ENCODE data around the gene CHST11. TPM values are rescaled to one million over a fixed set of nuclear protein-coding genes. Genes with fewer than 3 reads are reported as not detected.

Gene CHST11
- total and polyA plus RNA-seq, 10 of the 15 experiments (the other 5 are each of a cell fraction or from before 2014, with no cell fraction given), result 1.9 to 38.1 (median 17.2) TPM

GRCh38 chr12:104536841-104537240 lies 80.1 kb downstream of the CHST11 start:
- H3K79me2 ChIP-seq (ENCODE audit: control insufficient read depth, insufficient read depth, low read length), result peaks cover 13% of the 10 kb centered on the region
- no peak overlapping the region for H2AFZ ChIP-seq (ENCODE audit: control insufficient read depth, low read depth, low read length)
- intact Hi-C loops (cut with micrococcal nuclease; ENCODE audit: unreplicated experiment) (no loop called here), in situ Hi-C loops (cut with MboI) (no loop called here)
- peak in 1 of 2 experiments; percentile 23; a peak in 1 of 4 replicates for TF ChIP-seq IKZF2 (IDR thresholded peaks at IDR 0.05)
- TF ChIP-seq IKZF1 (conservative IDR thresholded peaks at IDR 0.05), result 0 out of 2 replicates have a peak, but pooled peaks have one; percentile 27
- TF ChIP-seq MEF2B (IDR thresholded peaks at IDR 0.05; ENCODE audit: partially characterized antibody, poor library complexity, severe bottlenecking), result peak; percentile 45
- TF ChIP-seq BHLHE40 (IDR thresholded peaks at IDR 0.05; ENCODE audit: borderline replicate concordance in 1 of 2, low read depth in 2 of 2, low read length in 1 of 2), result peak in 1 of 2 experiments; percentile 53; a peak in 1 of 4 replicates
- TF ChIP-seq POLR2AphosphoS2 (IDR thresholded peaks at IDR 0.05; ENCODE audit: low read depth, low read length), result no peak
- CTCF ChIA-PET, result interaction anchor here (1.0 kb wide), 1 partner anchor 77 kb away, joined by 3 read pairs; no protein-coding TSS in a partner anchor
- RAD21 ChIA-PET (ENCODE audit: unreplicated experiment), result interaction anchor here (0.9 to 2.2 kb wide), 7 partner anchors 9 to 155 kb away, joined by 3 to 11 read pairs (median 4); partner anchors contain the start of gene CHST11
- no peak overlapping the region for H3K4me2 ChIP-seq (ENCODE audit: control insufficient read depth, insufficient read depth)
- H3K4me3 ChIP-seq, result no peak overlapping the region
- POLR2A ChIA-PET, result interaction anchor here (0.6 to 1.0 kb wide), 5 partner anchors 8 to 47 kb away, joined by 3 to 4 read pairs (median 3); no protein-coding TSS in a partner anchor
- no peak overlapping the region for H3K9ac ChIP-seq (ENCODE audit: control insufficient read depth, insufficient read depth, low read length)
- no peak overlapping the region for H3K27ac ChIP-seq (ENCODE audit: control insufficient read depth, insufficient read depth)
- SMC1A ChIA-PET (ENCODE audit: uncharacterized antibody, unreplicated experiment), result interaction anchor here (0.8 to 2.9 kb wide), 8 partner anchors 32 to 105 kb away, joined by 3 to 12 read pairs (median 6); no protein-coding TSS in a partner anchor
- DNase-seq (ENCODE audit: low read depth, low spot score) (no peak), FAIRE-seq (no peak), ATAC-seq (peak; percentile 52)
- H3K9me3 ChIP-seq (replicated peaks; ENCODE audit: control insufficient read depth, insufficient read depth, low read length), result no peaks in the 10 kb centered on the region; the same call in 2 of the 3 replicates
- no peaks in the 10 kb centered on the region; a peak in 1 of 4 replicates for H3K36me3 ChIP-seq (ENCODE audit: control insufficient read depth in 2 of 2, insufficient read depth in 2 of 2, low read length in 1 of 2)
- 46% methylated on average over 2 of the region's 2 CpGs for WGBS (ENCODE audit: insufficient coverage, insufficient replicate concordance, low lambda C conversion rate, missing lambda C conversion rate)
- BruUV-seq (replicated peaks), result no TSS peak
- no peaks in the 10 kb centered on the region for H4K20me1 ChIP-seq (ENCODE audit: control insufficient read depth, insufficient read depth)
- H3K27me3 ChIP-seq (replicated peaks in 1 of 2; ENCODE audit: control insufficient read depth in 2 of 2, insufficient read depth in 2 of 2, low read length in 1 of 2), result no peaks in the 10 kb centered on the region
- peaks cover 9% of the 10 kb centered on the region; the same call in 1 of the 2 replicates for H3K4me1 ChIP-seq (ENCODE audit: control insufficient read depth, insufficient read depth, low read length)

- H3K4me2 ChIP-seq (ENCODE audit: control insufficient read depth, insufficient read depth), result no peak overlapping the region
- H3K9ac ChIP-seq (ENCODE audit: control insufficient read depth, insufficient read depth, low read length), result no peak overlapping the region
- RAD21 ChIA-PET (ENCODE audit: unreplicated experiment), result no interaction called here
- DNase-seq (ENCODE audit: low read depth, low spot score) (no peak), ATAC-seq (no peak), FAIRE-seq (no peak)
- no peaks in the 10 kb centered on the region for H3K27me3 ChIP-seq (replicated peaks in 1 of 2; ENCODE audit: control insufficient read depth in 2 of 2, insufficient read depth in 2 of 2, low read length in 1 of 2)
- no peaks in the 10 kb centered on the region; a peak in 1 of 4 replicates for H3K36me3 ChIP-seq (ENCODE audit: control insufficient read depth in 2 of 2, insufficient read depth in 2 of 2, low read length in 1 of 2)
- CTCF ChIA-PET, result no interaction called here
- POLR2A ChIA-PET, result no interaction called here
- in situ Hi-C loops (cut with MboI) (no loop called here), intact Hi-C loops (cut with micrococcal nuclease; ENCODE audit: unreplicated experiment) (no loop called here)
- H2AFZ ChIP-seq (ENCODE audit: control insufficient read depth, low read depth, low read length), result no peak overlapping the region
- BruUV-seq (replicated peaks), result no TSS peak
- SMC1A ChIA-PET (ENCODE audit: uncharacterized antibody, unreplicated experiment), result interaction anchor here (1.8 to 3.0 kb wide), 3 partner anchors 8 to 78 kb away, joined by 6 to 13 read pairs (median 10); no protein-coding TSS in a partner anchor
- H4K20me1 ChIP-seq (ENCODE audit: control insufficient read depth, insufficient read depth), result no peaks in the 10 kb centered on the region
- 95% methylated on average over 4 of the region's 4 CpGs for WGBS (ENCODE audit: insufficient coverage, insufficient replicate concordance, low lambda C conversion rate, missing lambda C conversion rate)
- no peak overlapping the region for H3K27ac ChIP-seq (ENCODE audit: control insufficient read depth, insufficient read depth)
- H3K79me2 ChIP-seq (ENCODE audit: control insufficient read depth, insufficient read depth, low read length), result peaks cover 15% of the 10 kb centered on the region
- TF ChIP-seq BMI1 (IDR thresholded peaks at IDR 0.05; ENCODE audit: borderline replicate concordance) (no peak), IKZF2 (IDR thresholded peaks at IDR 0.05) (no peak), SP1 (IDR thresholded peaks at IDR 0.05; ENCODE audit: low read depth, low read length) (no peak), NKRF (conservative IDR thresholded peaks at IDR 0.05) (no peak), TAF1 (IDR thresholded peaks at IDR 0.05; ENCODE audit: borderline replicate concordance, low read depth, low read length) (no peak), CHD4 (IDR thresholded peaks at IDR 0.05) (no peak), SMAD1 (IDR thresholded peaks at IDR 0.05; ENCODE audit: low read depth, partially characterized antibody) (no peak), POU2F2 (IDR thresholded peaks at IDR 0.05; ENCODE audit: borderline replicate concordance, low read depth, low read length) (no peak), RELA (IDR thresholded peaks at IDR 0.05; ENCODE audit: borderline replicate concordance, partially characterized antibody) (no peak)
- H3K4me3 ChIP-seq, result no peak overlapping the region
- peaks cover 9% of the 10 kb centered on the region; the same call in 1 of the 2 replicates for H3K4me1 ChIP-seq (ENCODE audit: control insufficient read depth, insufficient read depth, low read length)
- peaks cover 3% of the 10 kb centered on the region; the same call in 2 of the 3 replicates for H3K9me3 ChIP-seq (replicated peaks; ENCODE audit: control insufficient read depth, insufficient read depth, low read length)
Observed at GRCh38 chr12:104538056-104538455, 81.3 kb downstream of the CHST11 start.
